Measurements from ENCODE around the gene CTNNA3.

Gene CTNNA3

DNA sequence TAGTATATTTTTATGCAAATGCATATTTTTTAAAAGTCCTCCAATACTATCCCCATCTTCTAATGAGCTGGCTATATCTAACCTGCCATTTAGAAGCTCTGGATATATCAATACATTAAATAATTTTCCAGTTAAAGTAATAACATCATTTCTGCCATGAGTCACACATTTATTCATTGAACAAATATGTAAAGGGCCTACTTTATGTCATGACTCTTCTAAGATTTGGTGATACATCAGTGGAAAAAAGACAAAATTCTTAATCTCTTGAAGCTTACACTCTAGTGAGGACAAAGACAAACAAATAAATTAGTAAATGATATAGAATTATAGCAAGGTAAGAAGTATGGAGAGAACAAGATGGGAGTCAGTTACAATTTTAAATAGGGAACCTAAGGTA, 1487.0 kb downstream of the CTNNA3 start:
- FAIRE-seq: no peak

DNA sequence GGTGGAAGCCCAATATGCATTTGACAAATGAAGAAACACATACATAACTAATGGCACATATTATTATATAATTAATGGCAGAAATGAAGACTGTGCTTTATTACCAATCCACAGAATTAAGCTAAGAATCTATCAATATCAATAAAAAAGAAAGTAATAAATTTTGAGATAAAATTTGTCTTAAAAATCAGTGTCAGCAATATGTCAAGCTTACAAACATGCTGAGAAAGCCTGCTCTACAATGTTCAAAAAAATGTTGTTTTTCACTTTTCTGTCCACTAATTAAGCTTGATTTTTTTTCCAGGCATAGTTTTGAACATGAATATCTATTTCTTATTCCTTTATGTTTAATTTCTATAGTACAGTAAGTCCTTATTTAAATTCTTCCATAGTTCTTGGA, 1491.2 kb downstream of the CTNNA3 start:
- FAIRE-seq (no peak), DNase-seq (ENCODE audit: insufficient read length, low spot score) (no peak)

More for the DNA sequence above, 1487.0 kb downstream of the CTNNA3 start:
- DNase-seq (ENCODE audit: insufficient read length, low spot score): no peak

- DNase-seq (ENCODE audit: insufficient read length, low spot score): no peak
- no peak for FAIRE-seq
Observed at GRCh38 chr10:66202101-66202500, 1493.9 kb downstream of the CTNNA3 start.

GRCh38 chr10:66192162-66192831, 1503.7 kb downstream of the CTNNA3 start:
- DNase-seq (ENCODE audit: insufficient read length, low spot score) (no peak), FAIRE-seq (no peak)

DNA sequence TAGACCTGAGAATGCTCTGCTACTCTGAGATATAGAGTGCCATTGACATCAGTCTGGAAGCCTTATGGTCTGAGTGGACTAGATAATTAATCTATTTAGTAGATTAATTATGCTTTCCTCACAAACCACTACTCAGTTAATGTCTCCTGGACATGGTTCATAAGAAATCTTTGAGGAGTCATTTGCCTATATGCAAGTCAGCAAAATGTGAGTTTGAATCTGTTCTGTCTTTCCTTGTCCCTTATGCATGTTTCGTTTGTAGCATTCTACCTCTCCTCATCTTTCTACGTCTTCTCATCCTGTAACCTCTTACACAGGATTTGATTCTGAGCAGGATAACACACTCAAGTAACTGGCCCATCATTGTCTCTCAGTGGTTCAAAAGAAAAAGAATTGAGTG, 1505.6 kb downstream of the CTNNA3 start:
- FAIRE-seq (no peak), DNase-seq (ENCODE audit: insufficient read length, low spot score) (no peak)

DNA sequence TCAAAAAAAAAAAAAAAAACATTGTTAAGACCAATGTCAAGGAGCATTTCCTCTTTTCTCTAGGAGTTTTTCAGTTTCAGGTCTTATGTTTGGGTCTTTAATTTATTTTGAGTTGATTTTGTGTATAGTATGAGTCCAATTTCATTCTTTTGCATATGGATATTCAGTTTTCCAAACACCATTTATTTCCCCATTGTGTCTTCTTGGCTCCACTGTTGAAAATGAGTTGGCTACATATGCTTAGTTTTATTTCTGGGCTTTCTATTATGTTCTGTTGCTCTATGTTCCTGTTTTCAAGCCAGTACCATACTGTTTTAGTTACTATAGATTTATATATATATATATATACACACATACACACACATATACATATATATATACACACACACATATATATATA, 1506.7 kb downstream of the CTNNA3 start:
- DNase-seq (ENCODE audit: insufficient read length, low spot score) (no peak), FAIRE-seq (no peak)

GRCh38 chr10:66187053-66187733, 1508.8 kb downstream of the CTNNA3 start:
- DNase-seq (ENCODE audit: insufficient read length, low spot score) (no peak), FAIRE-seq (no peak)

GRCh38 chr10:66183028-66183427, 1513.0 kb downstream of the CTNNA3 start:
- FAIRE-seq (no peak), DNase-seq (ENCODE audit: insufficient read length, low spot score) (no peak)

DNA sequence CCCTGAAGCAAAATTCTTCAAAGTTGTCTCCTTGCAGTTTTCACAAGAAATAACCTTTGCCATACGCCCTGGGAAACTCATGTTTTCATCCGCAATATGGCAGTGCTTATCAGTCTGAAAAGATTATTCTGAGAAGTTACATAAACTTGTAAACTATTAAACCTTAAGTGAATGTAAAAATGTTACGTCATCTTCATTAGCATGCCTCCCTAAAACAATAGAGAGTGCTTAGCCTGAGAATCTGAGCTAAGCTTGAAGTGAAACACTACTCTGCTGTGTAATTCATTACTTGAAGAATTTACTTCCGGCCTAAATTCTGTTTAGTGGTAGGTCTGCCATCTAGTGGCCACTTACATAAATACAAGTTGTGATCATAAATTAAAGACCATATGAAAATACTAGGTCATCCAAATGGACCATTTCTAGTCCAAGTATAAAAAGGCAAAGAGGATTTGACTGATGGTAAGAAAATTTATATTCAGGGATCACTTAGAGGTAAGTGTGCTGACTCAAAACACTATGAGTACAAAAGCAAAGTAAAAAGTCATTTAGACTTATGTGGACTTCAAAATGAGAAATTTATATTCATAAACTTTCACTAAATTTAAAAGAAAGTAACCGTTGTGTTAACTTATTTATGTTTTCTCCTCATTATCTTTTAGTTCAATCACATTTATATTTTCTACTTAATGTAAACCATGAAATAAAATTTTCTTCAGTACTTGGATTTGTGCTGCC, 1515.2 kb downstream of the CTNNA3 start:
- DNase-seq (ENCODE audit: insufficient read length, low spot score) (peak; percentile 21), FAIRE-seq (peak; percentile 78)

DNA sequence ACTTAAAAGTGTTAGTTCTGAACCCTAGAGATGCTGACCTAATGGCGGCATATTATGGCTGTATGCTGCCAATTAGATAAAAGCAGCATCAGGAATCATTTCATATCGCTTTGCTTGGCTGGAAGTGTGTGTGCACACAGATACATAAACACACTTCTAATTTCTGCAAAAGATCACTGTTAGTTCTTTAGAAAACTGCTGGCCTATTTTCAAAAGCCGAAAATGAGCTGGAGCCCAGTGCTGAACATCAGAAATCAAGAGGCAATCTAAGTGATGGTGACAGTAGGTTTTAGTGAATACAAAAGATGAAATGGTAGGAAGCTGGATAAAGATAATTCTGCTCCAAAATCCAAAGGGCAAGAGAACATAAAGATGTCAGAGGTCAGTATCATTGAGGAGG, 1516.0 kb downstream of the CTNNA3 start:
- FAIRE-seq (peak; percentile 33), DNase-seq (ENCODE audit: insufficient read length, low spot score) (no peak)

DNA sequence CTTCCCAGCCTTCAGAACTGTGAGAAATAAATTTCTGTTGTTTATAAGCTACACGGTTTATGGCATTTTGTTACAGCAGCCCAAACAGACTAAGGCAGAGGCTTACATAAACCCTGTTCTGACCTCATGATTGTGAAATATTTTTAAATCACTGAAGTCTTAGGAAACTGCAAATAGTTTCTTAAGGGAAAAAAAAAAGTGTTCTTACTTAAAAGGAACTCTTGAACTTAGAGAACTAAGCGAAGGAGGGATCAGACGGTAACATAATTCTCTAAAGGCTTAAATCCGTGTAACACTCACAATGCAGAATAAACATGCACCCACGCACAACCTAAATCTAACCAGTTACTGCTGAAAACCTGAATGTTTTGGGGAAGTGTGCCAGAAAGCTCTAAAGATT, 1519.2 kb downstream of the CTNNA3 start:
- no peak for DNase-seq (ENCODE audit: insufficient read length, low spot score)
- no peak for FAIRE-seq

- FAIRE-seq (no peak), DNase-seq (ENCODE audit: insufficient read length, low spot score) (no peak)
Observed at GRCh38 chr10:66167816-66168215, 1528.2 kb downstream of the CTNNA3 start.

GRCh38 chr10:66162560-66163143, 1533.3 kb downstream of the CTNNA3 start:
- no peak for DNase-seq (ENCODE audit: insufficient read length, low spot score)
- FAIRE-seq: no peak

GRCh38 chr10:66151346-66151745, 1544.6 kb downstream of the CTNNA3 start:
- no peak for FAIRE-seq
- DNase-seq (ENCODE audit: insufficient read length, low spot score): no peak

- FAIRE-seq: no peak
Observed at GRCh38 chr10:66148312-66148711, 1547.7 kb downstream of the CTNNA3 start.

GRCh38 chr10:66144016-66144415, 1552.0 kb downstream of the CTNNA3 start:
- no peak for DNase-seq (ENCODE audit: insufficient read length, low spot score)
- no peak for FAIRE-seq

More at GRCh38 chr10:66148312-66148711, 1547.7 kb downstream of the CTNNA3 start:
- DNase-seq (ENCODE audit: insufficient read length, low spot score): no peak

GRCh38 chr10:66102756-66103155, 1593.2 kb downstream of the CTNNA3 start:
- no peak for FAIRE-seq

DNA sequence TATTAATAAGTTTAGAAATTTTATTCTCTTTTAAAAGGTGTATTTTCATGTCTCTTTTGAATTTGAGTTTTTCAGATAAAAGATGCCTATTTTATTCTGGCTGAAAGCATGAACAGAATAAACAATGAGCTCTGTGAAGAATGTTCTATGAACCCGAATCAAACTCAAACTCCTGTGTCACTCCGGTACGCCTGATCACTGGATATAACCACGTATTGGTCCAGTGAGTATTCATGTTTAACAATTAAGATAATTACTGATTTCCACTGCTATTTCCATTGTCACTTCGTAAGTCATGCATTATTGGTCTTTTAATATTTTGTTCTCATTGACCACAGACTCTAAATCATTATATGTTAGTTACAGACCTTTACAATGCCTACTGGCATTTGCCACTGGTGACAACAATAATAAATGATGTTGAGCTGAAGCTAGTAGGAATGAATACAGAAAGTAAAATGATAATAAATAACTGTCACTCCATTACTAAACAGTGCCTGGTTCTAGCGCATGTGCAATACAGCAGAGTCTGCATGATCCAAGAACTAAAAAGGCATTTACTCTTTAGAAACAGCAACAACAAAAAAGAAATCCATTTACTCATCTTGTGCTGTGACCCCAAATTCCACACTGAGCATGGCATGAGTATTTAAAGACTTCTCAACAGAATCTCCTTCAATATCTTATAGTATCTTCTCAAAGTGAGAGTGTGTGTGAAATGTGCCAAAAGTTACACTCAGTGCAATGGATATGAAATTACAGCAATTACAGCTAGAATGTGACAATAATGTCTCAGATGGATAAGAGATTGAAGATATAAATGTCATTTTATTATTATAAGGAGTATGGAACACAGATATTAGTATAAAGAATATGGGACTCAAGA, 1597.2 kb downstream of the CTNNA3 start:
- no peak for DNase-seq (ENCODE audit: insufficient read length, low spot score)
- FAIRE-seq: no peak

More at GRCh38 chr10:66102756-66103155, 1593.2 kb downstream of the CTNNA3 start:
- no peak for DNase-seq (ENCODE audit: insufficient read length, low spot score)

DNA sequence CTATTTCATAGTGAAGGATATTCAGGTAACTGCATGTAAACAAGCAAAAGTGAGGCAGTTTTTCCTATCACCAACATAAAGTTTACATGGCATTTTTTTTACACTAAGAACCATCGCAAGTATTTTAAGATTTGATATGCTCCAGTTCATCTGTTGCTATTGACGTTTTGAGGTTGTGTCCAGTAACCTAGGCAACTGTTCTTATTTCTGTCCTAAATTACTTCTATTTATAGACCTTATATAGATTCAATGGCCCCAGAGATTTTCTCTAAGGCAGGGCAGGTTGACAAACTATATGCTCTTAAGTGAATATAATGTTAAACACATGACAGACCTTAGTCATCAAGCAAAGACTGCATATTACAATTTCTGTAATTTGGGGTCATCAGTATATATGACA, 1600.4 kb downstream of the CTNNA3 start:
- no peak for DNase-seq (ENCODE audit: insufficient read length, low spot score)
- FAIRE-seq: no peak

- DNase-seq (ENCODE audit: insufficient read length, low spot score): no peak
- FAIRE-seq: no peak
Observed at GRCh38 chr10:66085906-66086305, 1610.1 kb downstream of the CTNNA3 start.

All from GM19239 (cell line).